HEK293 (cell line): ENCODE measurements around the gene C1QTNF4.

ENCODE experiments used
- BCL11B ChIP-seq: fragments of 450-650 bp; formaldehyde crosslinking; IDR thresholded peaks from 2 replicates; pipeline ENCODE4 v1.5.1; 2016; ENCODE audit warnings: low read depth, missing biosample characterization, missing genetic modification characterization
- BCL6B ChIP-seq: fragments of 450-650 bp; formaldehyde crosslinking; IDR thresholded peaks from 2 replicates; pipeline ENCODE4 v1.5.1; 2017; ENCODE audit warnings: missing biosample characterization, missing genetic modification characterization
- KLF1 ChIP-seq: fragments of 450-650 bp; formaldehyde crosslinking; IDR thresholded peaks from 2 replicates; pipeline ENCODE4 v1.5.1; 2016; ENCODE audit warnings: missing biosample characterization, missing genetic modification characterization
- KLF7 ChIP-seq: fragments of 450-650 bp; formaldehyde crosslinking; IDR thresholded peaks from 2 replicates; pipeline ENCODE4 v1.5.1; 2016; ENCODE audit warnings: missing biosample characterization, missing genetic modification characterization, borderline replicate concordance
- KLF8 ChIP-seq: fragments of 450-650 bp; formaldehyde crosslinking; IDR thresholded peaks from 2 replicates; pipeline ENCODE4 v1.5.1; 2016; ENCODE audit warnings: missing biosample characterization, missing genetic modification characterization
- PRDM10 ChIP-seq: fragments of 450-650 bp; formaldehyde crosslinking; IDR thresholded peaks from 2 replicates; pipeline ENCODE4 v1.5.1; 2016; ENCODE audit warnings: missing biosample characterization, missing genetic modification characterization
- TRIM28 ChIP-seq: IDR thresholded peaks from 2 replicates; pipeline ENCODE4 v1.6.1; 2011; ENCODE audit warnings: low read length, control low read depth, borderline replicate concordance
- YY2 ChIP-seq: fragments of 450-650 bp; formaldehyde crosslinking; IDR thresholded peaks from 2 replicates; pipeline ENCODE4 v1.5.1; 2016; ENCODE audit warnings: missing biosample characterization, missing genetic modification characterization
- ZBTB20 ChIP-seq: fragments of 450-650 bp; formaldehyde crosslinking; IDR thresholded peaks from 2 replicates; pipeline ENCODE4 v1.5.1; 2016; ENCODE audit warnings: missing biosample characterization, missing genetic modification characterization
- ZNF132 ChIP-seq: fragments of 450-650 bp; formaldehyde crosslinking; IDR thresholded peaks from 2 replicates; pipeline ENCODE4 v1.5.1; 2017; ENCODE audit warnings: missing biosample characterization, missing genetic modification characterization, borderline replicate concordance
- ZNF133 ChIP-seq: fragments of 450-650 bp; formaldehyde crosslinking; IDR thresholded peaks from 2 replicates; pipeline ENCODE4 v1.5.1; 2016; ENCODE audit warnings: missing biosample characterization, missing genetic modification characterization
- ZNF148 ChIP-seq: fragments of 450-650 bp; formaldehyde crosslinking; IDR thresholded peaks from 2 replicates; pipeline ENCODE4 v1.5.0; 2017; ENCODE audit warnings: missing biosample characterization, missing genetic modification characterization, borderline replicate concordance
- ZNF157 ChIP-seq: fragments of 450-650 bp; formaldehyde crosslinking; IDR thresholded peaks from 2 replicates; pipeline ENCODE4 v1.5.1; 2016; ENCODE audit warnings: missing biosample characterization, missing genetic modification characterization
- ZNF23 ChIP-seq: fragments of 450-650 bp; formaldehyde crosslinking; IDR thresholded peaks from 2 replicates; pipeline ENCODE4 v1.5.1; 2016; ENCODE audit warnings: missing biosample characterization, missing genetic modification characterization, borderline replicate concordance
- ZNF24 ChIP-seq: fragments of 450-650 bp; formaldehyde crosslinking; IDR thresholded peaks from 2 replicates; pipeline ENCODE4 v1.5.1; 2016; ENCODE audit warnings: missing biosample characterization, missing genetic modification characterization
- ZNF302 ChIP-seq: fragments of 450-650 bp; formaldehyde crosslinking; IDR thresholded peaks from 2 replicates; pipeline ENCODE4 v1.5.1; 2016; ENCODE audit warnings: missing biosample characterization, missing genetic modification characterization, low read depth
- ZNF394 ChIP-seq: fragments of 450-650 bp; formaldehyde crosslinking; IDR thresholded peaks from 2 replicates; pipeline ENCODE4 v1.5.1; 2016; ENCODE audit warnings: missing biosample characterization, missing genetic modification characterization, mild to moderate bottlenecking, moderate library complexity, borderline replicate concordance
- ZNF416 ChIP-seq: fragments of 450-650 bp; formaldehyde crosslinking; IDR thresholded peaks from 2 replicates; pipeline ENCODE4 v1.5.1; 2016; ENCODE audit warnings: missing biosample characterization, missing genetic modification characterization
- ZNF510 ChIP-seq: fragments of 450-650 bp; formaldehyde crosslinking; IDR thresholded peaks from 2 replicates; pipeline ENCODE4 v1.5.1; 2018; ENCODE audit warnings: mild to moderate bottlenecking, missing genetic modification characterization, missing biosample characterization; ENCODE audit not compliant: insufficient replicate concordance
- ZNF580 ChIP-seq: fragments of 450-650 bp; formaldehyde crosslinking; IDR thresholded peaks from 2 replicates; pipeline ENCODE4 v1.5.1; 2016; ENCODE audit warnings: missing biosample characterization, missing genetic modification characterization
- ZNF677 ChIP-seq: fragments of 450-650 bp; IDR thresholded peaks from 2 replicates; pipeline ENCODE4 v1.5.0; 2018; ENCODE audit warnings: missing biosample characterization, mild to moderate bottlenecking, missing genetic modification characterization, moderate library complexity
- ZSCAN16 ChIP-seq: fragments of 450-650 bp; formaldehyde crosslinking; IDR thresholded peaks from 2 replicates; pipeline ENCODE4 v1.5.1; 2016; ENCODE audit warnings: missing biosample characterization, missing genetic modification characterization
- TF ChIP-seq, protein P1 (sequence below): sonication (generic); formaldehyde crosslinking; IDR thresholded peaks from 2 replicates; pipeline ENCODE4 v1.8.1; 2022; ENCODE audit warnings: mild to moderate bottlenecking, moderate library complexity, missing genetic modification reagents
- TF ChIP-seq, protein P2 (sequence below): fragments of 450-650 bp; formaldehyde crosslinking; IDR thresholded peaks from 2 replicates; pipeline ENCODE4 v1.5.1; 2016; ENCODE audit warnings: missing biosample characterization, missing genetic modification characterization, borderline replicate concordance

C1QTNF4 gene

DNA sequence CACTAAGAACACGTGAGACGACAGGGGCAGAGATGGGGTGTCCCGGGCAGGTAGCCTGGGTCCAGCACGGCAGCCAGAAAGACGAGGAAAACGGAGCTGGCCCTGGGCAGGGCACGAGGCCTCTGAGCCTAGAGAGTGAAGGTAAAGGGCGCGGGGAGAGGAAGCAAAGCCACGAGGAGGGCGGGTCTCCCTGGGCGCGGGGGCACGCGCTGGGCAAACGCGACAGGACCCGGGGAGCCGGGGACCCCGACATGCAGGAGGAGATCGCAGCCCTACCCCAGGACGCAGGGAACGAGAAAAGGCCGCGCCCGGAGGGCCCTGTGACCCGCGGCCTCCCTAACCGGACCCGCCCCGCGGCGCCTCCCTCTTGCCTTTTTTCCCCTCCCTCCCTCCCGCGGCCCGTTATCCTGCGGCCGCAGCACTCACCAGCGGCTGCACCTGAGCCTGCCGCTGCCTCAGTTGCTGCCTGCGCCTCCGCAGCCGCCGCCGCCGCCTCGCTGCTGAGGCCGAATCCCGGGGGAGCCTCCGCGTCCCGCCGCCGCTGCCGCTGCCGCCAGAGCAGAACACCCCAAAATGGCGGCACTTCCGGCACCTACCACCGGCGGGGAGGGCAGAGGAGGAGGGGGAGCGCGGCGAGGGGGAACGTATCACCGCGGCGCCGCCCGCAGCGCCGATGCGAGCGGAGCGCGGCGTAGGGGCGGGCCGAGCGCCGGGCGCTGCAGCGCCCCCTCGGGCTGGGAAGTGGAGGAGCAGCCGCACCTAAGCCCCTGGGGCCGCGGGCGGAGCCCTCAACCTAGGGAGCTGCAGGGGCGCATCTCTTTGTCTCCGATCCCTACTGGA is 41.4 kb downstream of the C1QTNF4 start, which contains the start of gene CELF1 (continued):
- TF ChIP-seq, protein P1, sequence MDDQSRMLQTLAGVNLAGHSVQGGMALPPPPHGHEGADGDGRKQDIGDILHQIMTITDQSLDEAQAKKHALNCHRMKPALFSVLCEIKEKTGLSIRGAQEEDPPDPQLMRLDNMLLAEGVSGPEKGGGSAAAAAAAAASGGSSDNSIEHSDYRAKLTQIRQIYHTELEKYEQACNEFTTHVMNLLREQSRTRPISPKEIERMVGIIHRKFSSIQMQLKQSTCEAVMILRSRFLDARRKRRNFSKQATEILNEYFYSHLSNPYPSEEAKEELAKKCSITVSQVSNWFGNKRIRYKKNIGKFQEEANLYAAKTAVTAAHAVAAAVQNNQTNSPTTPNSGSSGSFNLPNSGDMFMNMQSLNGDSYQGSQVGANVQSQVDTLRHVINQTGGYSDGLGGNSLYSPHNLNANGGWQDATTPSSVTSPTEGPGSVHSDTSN (CRISPR knock-in tag): peak; percentile 74; the same call in 1 of the 2 replicates
- TF ChIP-seq ZNF133 (tag by site-specific recombination) (no peak), BCL6B (tag by site-specific recombination) (no peak), ZNF580 (tag by site-specific recombination) (no peak), KLF1 (tag by site-specific recombination) (0 out of 2 replicates have a peak, but pooled peaks have one; percentile 18), ZNF510 (tag by site-specific recombination) (no peak), PRDM10 (peak; percentile 47; the same call in 1 of the 2 replicates), ZNF302 (no peak), YY2 (tag by site-specific recombination) (peak; percentile 67), KLF8 (tag by site-specific recombination) (no peak), BCL11B (peak; percentile 20; the same call in 1 of the 2 replicates), ZNF677 (tag by site-specific recombination) (no peak), ZNF148 (tag by site-specific recombination) (no peak), ZNF132 (tag by site-specific recombination) (no peak), KLF7 (tag by site-specific recombination) (no peak), ZNF23 (no peak), ZNF24 (tag by site-specific recombination) (no peak), ZNF394 (tag by site-specific recombination) (no peak), TRIM28 (no peak), ZNF416 (no peak), ZBTB20 (tag by site-specific recombination) (peak; percentile 41; the same call in 1 of the 2 replicates), ZSCAN16 (tag by site-specific recombination) (no peak), ZNF157 (no peak)
- TF ChIP-seq, protein P2, sequence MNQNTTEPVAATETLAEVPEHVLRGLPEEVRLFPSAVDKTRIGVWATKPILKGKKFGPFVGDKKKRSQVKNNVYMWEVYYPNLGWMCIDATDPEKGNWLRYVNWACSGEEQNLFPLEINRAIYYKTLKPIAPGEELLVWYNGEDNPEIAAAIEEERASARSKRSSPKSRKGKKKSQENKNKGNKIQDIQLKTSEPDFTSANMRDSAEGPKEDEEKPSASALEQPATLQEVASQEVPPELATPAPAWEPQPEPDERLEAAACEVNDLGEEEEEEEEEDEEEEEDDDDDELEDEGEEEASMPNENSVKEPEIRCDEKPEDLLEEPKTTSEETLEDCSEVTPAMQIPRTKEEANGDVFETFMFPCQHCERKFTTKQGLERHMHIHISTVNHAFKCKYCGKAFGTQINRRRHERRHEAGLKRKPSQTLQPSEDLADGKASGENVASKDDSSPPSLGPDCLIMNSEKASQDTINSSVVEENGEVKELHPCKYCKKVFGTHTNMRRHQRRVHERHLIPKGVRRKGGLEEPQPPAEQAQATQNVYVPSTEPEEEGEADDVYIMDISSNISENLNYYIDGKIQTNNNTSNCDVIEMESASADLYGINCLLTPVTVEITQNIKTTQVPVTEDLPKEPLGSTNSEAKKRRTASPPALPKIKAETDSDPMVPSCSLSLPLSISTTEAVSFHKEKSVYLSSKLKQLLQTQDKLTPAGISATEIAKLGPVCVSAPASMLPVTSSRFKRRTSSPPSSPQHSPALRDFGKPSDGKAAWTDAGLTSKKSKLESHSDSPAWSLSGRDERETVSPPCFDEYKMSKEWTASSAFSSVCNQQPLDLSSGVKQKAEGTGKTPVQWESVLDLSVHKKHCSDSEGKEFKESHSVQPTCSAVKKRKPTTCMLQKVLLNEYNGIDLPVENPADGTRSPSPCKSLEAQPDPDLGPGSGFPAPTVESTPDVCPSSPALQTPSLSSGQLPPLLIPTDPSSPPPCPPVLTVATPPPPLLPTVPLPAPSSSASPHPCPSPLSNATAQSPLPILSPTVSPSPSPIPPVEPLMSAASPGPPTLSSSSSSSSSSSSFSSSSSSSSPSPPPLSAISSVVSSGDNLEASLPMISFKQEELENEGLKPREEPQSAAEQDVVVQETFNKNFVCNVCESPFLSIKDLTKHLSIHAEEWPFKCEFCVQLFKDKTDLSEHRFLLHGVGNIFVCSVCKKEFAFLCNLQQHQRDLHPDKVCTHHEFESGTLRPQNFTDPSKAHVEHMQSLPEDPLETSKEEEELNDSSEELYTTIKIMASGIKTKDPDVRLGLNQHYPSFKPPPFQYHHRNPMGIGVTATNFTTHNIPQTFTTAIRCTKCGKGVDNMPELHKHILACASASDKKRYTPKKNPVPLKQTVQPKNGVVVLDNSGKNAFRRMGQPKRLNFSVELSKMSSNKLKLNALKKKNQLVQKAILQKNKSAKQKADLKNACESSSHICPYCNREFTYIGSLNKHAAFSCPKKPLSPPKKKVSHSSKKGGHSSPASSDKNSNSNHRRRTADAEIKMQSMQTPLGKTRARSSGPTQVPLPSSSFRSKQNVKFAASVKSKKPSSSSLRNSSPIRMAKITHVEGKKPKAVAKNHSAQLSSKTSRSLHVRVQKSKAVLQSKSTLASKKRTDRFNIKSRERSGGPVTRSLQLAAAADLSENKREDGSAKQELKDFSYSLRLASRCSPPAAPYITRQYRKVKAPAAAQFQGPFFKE (tag by site-specific recombination): no peak
